GM23338 (cell line): ENCODE results near the gene SPHKAP. TPM values are rescaled to one million over a fixed set of nuclear protein-coding genes. Genes with fewer than 3 reads are reported as not detected.

Experiments used
- ATAC-seq: fragments of 200-7000 bp; cut with Tn5 transposase; 3 replicates; pipeline ENCODE4 v1.9.1; 2020
- DNase-seq: peaks from one replicate; pipeline ENCODE4 v3.0.0-alpha.2; 2015; ENCODE audit warnings: low spot score
- H2AFZ ChIP-seq: fragments of 200-600 bp; sonication (generic); 2 replicates; pipeline ENCODE4 v1.8.0; 2016; ENCODE audit warnings: antibody characterized with exemption, mild to moderate bottlenecking, moderate library complexity
- H3F3A ChIP-seq: fragments of 200-600 bp; sonication (generic); replicated peaks from 2 replicates; pipeline ENCODE4 v1.8.0; 2017; ENCODE audit warnings: antibody characterized with exemption, mixed run types, low read depth
- H3K27ac ChIP-seq: fragments of 200-600 bp; sonication (generic); 2 replicates; pipeline ENCODE4 v1.6.1; 2016; ENCODE audit warnings: low read depth
- H3K27me3 ChIP-seq: fragments of 200-600 bp; sonication (generic); 2 replicates; pipeline ENCODE4 v1.8.0; 2016; ENCODE audit warnings: mild to moderate bottlenecking, mixed run types, moderate library complexity; ENCODE audit not compliant: insufficient read depth
- H3K36me3 ChIP-seq: fragments of 200-600 bp; sonication (generic); 2 replicates; pipeline ENCODE4 v1.8.0; 2016; ENCODE audit warnings: mild to moderate bottlenecking; ENCODE audit not compliant: insufficient read depth
- H3K4me1 ChIP-seq: fragments of 200-600 bp; sonication (generic); 2 replicates; pipeline ENCODE4 v1.8.0; 2016; ENCODE audit warnings: mild to moderate bottlenecking, moderate library complexity; ENCODE audit not compliant: insufficient read depth
- H3K4me2 ChIP-seq: fragments of 200-600 bp; sonication (generic); 2 replicates; pipeline ENCODE4 v1.7.1; 2017; ENCODE audit warnings: mixed run types
- H3K4me3 ChIP-seq: fragments of 200-600 bp; sonication (generic); 2 replicates; pipeline ENCODE4 v1.6.1; 2016; ENCODE audit warnings: mixed run types
- H3K79me2 ChIP-seq: fragments of 200-600 bp; sonication (generic); replicated peaks from 2 replicates; pipeline ENCODE4 v1.8.0; 2017; ENCODE audit warnings: mild to moderate bottlenecking; ENCODE audit not compliant: insufficient read depth
- H3K9me2 ChIP-seq: fragments of 200-600 bp; sonication (generic); 2 replicates; pipeline ENCODE4 v1.8.0; 2017; ENCODE audit not compliant: insufficient read depth
- H4K20me1 ChIP-seq: fragments of 200-600 bp; sonication (generic); replicated peaks from 2 replicates; pipeline ENCODE4 v1.8.0; 2017; ENCODE audit warnings: mild to moderate bottlenecking; ENCODE audit not compliant: insufficient read depth
- H3K27ac Mint-ChIP-seq: 2 replicates; pipeline ENCODE4 v1.8.0; 2020; ENCODE audit warnings: inconsistent platforms, mild to moderate bottlenecking, moderate library complexity, mixed read lengths
- H3K27me3 Mint-ChIP-seq: 3 replicates; pipeline ENCODE4 v1.8.0; 2022; ENCODE audit warnings: low read depth, mild to moderate bottlenecking, moderate library complexity, mixed read lengths, inconsistent platforms; ENCODE audit not compliant: insufficient read depth, poor library complexity
- H3K36me3 Mint-ChIP-seq: 3 replicates; pipeline ENCODE4 v1.8.0; 2021; ENCODE audit warnings: low read depth, mild to moderate bottlenecking, inconsistent platforms, moderate library complexity, mixed read lengths
- H3K4me1 Mint-ChIP-seq: 3 replicates; pipeline ENCODE4 v1.8.0; 2020; ENCODE audit warnings: mild to moderate bottlenecking, inconsistent platforms, mixed read lengths
- H3K4me3 Mint-ChIP-seq: 3 replicates; pipeline ENCODE4 v1.8.0; 2021; ENCODE audit warnings: moderate library complexity, mild to moderate bottlenecking, inconsistent platforms, mixed read lengths
- H3K9me3 Mint-ChIP-seq: 3 replicates; pipeline ENCODE4 v1.8.0; 2020; ENCODE audit warnings: moderate library complexity, mild to moderate bottlenecking, inconsistent platforms, mixed read lengths
- EZH2phosphoT487 ChIP-seq: fragments of 200-600 bp; sonication (generic); IDR thresholded peaks from one replicate; pipeline ENCODE4 v1.8.1; 2018; ENCODE audit warnings: antibody characterized with exemption; ENCODE audit not compliant: unreplicated experiment
- STAT1 ChIP-seq: IDR thresholded peaks from one replicate; pipeline ENCODE4 v1.6.1; 2016; ENCODE audit warnings: antibody characterized with exemption; ENCODE audit not compliant: unreplicated experiment
- ZNF114 ChIP-seq: fragments of 250-450 bp; sonication (Bioruptor Pico); IDR thresholded peaks from 2 replicates; pipeline ENCODE4 v1.5.0; 2020; ENCODE audit warnings: mild to moderate bottlenecking, moderate library complexity
- ZNF462 ChIP-seq: fragments of 250-450 bp; sonication (Bioruptor Pico); IDR thresholded peaks from 2 replicates; pipeline ENCODE4 v1.5.0; 2020; ENCODE audit warnings: mild to moderate bottlenecking, moderate library complexity
- polyA plus RNA-seq: library from polyadenylated mRNA; unstranded; fragments of >200 nt; fragmentation: Nextera tagmentation; extraction: Ambion mirVana; gene quantifications from 2 replicates; pipeline ENCODE4 v1.2.1, GENCODE V29; 2016
- total RNA-seq: library from RNA; depleted of rRNA; stranded (reverse); fragments of >200 nt; shearing (Covaris generic); gene quantifications from 2 replicates; pipeline ENCODE4 v1.2.3, GENCODE V29; 2014

The SPHKAP gene
- total and polyA plus RNA-seq, 2 experiments from 2014 or later, result 0.10 TPM; not detected in 1

DNA sequence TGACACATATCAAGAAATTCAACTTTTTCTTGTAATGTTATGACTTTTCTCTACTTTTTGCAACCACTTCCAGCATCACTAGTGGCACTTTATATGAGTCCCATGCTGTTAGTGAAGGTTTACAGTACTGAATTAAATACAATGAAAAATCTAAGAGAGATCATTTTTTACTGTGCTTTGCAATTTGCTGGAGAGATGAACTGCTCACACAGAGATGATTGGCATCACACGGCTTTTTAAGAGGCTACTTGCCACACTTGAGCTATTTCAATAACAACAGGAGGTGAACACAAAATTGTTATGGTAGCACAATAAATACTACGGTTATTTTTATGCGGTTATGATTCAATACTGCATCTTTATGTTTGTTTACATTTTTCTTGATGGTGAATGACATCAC, 221.2 kb downstream of the SPHKAP start:
- Histone ChIP-seq H3K9me2 (peaks cover 4% of the 10 kb centered on the region; the same call in 1 of the 2 replicates), H4K20me1 (no peaks in the 10 kb centered on the region), H3K4me2 (no peak overlapping the region), H3K27ac (no peak overlapping the region), H3K36me3 (no peaks in the 10 kb centered on the region), H3K4me1 (no peaks in the 10 kb centered on the region), H3K27me3 (no peaks in the 10 kb centered on the region), H3K79me2 (no peaks in the 10 kb centered on the region), H3F3A (no peaks in the 10 kb centered on the region), H2AFZ (no peak overlapping the region), H3K4me3 (no peak overlapping the region)
- Mint-ChIP-seq H3K4me3 (no peak overlapping the region), H3K4me1 (no peaks in the 10 kb centered on the region), H3K27ac (no peak overlapping the region), H3K36me3 (no peaks in the 10 kb centered on the region), H3K27me3 (no peaks in the 10 kb centered on the region), H3K9me3 (peaks cover 3% of the 10 kb centered on the region; the same call in 2 of the 3 replicates)
- TF ChIP-seq ZNF114 (CRISPR knock-in tag) (no peak), ZNF462 (CRISPR knock-in tag) (no peak), STAT1 (no peak)
- DNase-seq (no peak), ATAC-seq (no peak)

GRCh38 chr2:227942965-227943364, 238.5 kb downstream of the SPHKAP start:
- Mint-ChIP-seq H3K36me3 (peaks cover 4% of the 10 kb centered on the region; the same call in 2 of the 3 replicates), H3K4me3 (no peak overlapping the region), H3K27me3 (no peaks in the 10 kb centered on the region), H3K4me1 (peaks cover 2% of the 10 kb centered on the region; the same call in 2 of the 3 replicates), H3K9me3 (peaks cover 6% of the 10 kb centered on the region; the same call in 2 of the 3 replicates), H3K27ac (no peak overlapping the region)
- Histone ChIP-seq H4K20me1 (no peaks in the 10 kb centered on the region), H3F3A (no peaks in the 10 kb centered on the region), H3K4me1 (0 out of 2 replicates have a peak, but pooled peaks cover 8% of the 10 kb centered on the region), H3K9me2 (no peaks in the 10 kb centered on the region), H3K36me3 (no peaks in the 10 kb centered on the region), H3K4me3 (no peak overlapping the region), H3K4me2 (no peak overlapping the region), H3K79me2 (no peaks in the 10 kb centered on the region), H3K27ac (no peak overlapping the region), H3K27me3 (no peaks in the 10 kb centered on the region), H2AFZ (no peak overlapping the region)
- no peak for TF ChIP-seq EZH2phosphoT487
- DNase-seq (no peak), ATAC-seq (no peak)
